HG03520 (cell line): ENCODE data around the gene NUCB1.
"Not testable (repeated sequence)": the region's sequence is repeated elsewhere in the genome, so short reads cannot be mapped to it uniquely, and the experiment has no call there.

Experiments
- ATAC-seq: cut with Tn5 transposase; IDR thresholded peaks from one replicate; pipeline ENCODE4 v1.9.1; 2021; ENCODE audit warnings: mild to moderate bottlenecking, moderate library complexity; ENCODE audit not compliant: unreplicated experiment

The NUCB1 gene

GRCh38 chr19:48899781-48900476 is at the start of gene NUCB1:
Gene NUCB1, plus strand, starts transcription at chr19:48900312. Its CDS starts 485 bp downstream, at chr19:48900797.
- ATAC-seq: peak; percentile 65

GRCh38 chr19:48852292-48852691 is 47.8 kb upstream of the NUCB1 start:
- no peak for ATAC-seq

- ATAC-seq: no peak
These were observed 46.6 kb upstream of the NUCB1 start for GRCh38 chr19:48853483-48853882.

- ATAC-seq: no peak
These were observed 46.0 kb upstream of the NUCB1 start for GRCh38 chr19:48854103-48854502.

GRCh38 chr19:48856921-48857320 is 43.2 kb upstream of the NUCB1 start:
- no peak for ATAC-seq

GRCh38 chr19:48858984-48859710 is 41.0 kb upstream of the NUCB1 start:
- ATAC-seq: no peak

GRCh38 chr19:48859711-48860572 is 40.2 kb upstream of the NUCB1 start:
- ATAC-seq: peak; percentile 87

GRCh38 chr19:48861313-48861712 is 38.8 kb upstream of the NUCB1 start:
- no peak for ATAC-seq

GRCh38 chr19:48862827-48863226 is 37.3 kb upstream of the NUCB1 start:
- ATAC-seq: no peak

GRCh38 chr19:48866692-48867091 is 33.4 kb upstream of the NUCB1 start:
- no peak for ATAC-seq

- ATAC-seq: no peak
These were observed 32.9 kb upstream of the NUCB1 start for GRCh38 chr19:48867123-48867745.

- no peak for ATAC-seq
These were observed 32.4 kb upstream of the NUCB1 start for GRCh38 chr19:48867746-48868113.

- ATAC-seq: no peak
These were observed 31.8 kb upstream of the NUCB1 start, which contains the start of gene PLEKHA4 for GRCh38 chr19:48868114-48868886. Gene PLEKHA4, minus strand, starts transcription at chr19:48868617. Its CDS starts 997 bp downstream, at chr19:48867620.

- no peak for ATAC-seq
These were observed 30.1 kb upstream of the NUCB1 start for GRCh38 chr19:48870048-48870447.

- not testable (repeated sequence) for ATAC-seq
These were observed 28.5 kb upstream of the NUCB1 start for GRCh38 chr19:48871471-48872181.

GRCh38 chr19:48872182-48872883 is 27.8 kb upstream of the NUCB1 start, which contains the start of gene PPP1R15A:
Gene PPP1R15A, plus strand, starts transcription at chr19:48872421. Its CDS starts 813 bp downstream, at chr19:48873234.
- peak; percentile 46 for ATAC-seq

- ATAC-seq: no peak
These were observed 27.1 kb upstream of the NUCB1 start for GRCh38 chr19:48872884-48873475.
